NCI-H187 (cell line): ENCODE measurements around the gene B4GALT5.

Experiments
- DNase-seq, 2 experiments: peaks; one replicate each; lab custom pipeline; 2025; lab: John Stamatoyannopoulos, UW

Gene B4GALT5

DNA sequence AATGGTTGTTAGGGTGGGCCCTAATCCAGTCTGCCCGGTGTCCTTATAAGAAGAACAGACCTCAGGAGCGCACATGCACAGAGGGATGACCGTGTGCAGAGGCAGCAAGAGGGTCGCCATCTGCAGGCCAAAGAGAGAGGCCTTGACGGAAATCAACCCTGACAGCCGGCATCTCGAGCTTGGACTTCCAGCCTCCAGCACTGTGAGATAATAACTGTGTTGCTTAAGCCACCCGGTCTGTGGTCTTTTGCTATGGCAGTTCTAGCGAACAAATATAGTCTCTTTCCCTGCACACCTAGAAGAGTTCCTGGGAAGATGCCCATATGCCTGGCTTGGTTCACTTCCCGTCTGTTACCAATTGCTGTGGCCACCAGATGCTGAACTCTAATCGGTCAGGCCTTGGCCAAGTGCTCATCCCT is 110.5 kb downstream of the B4GALT5 start:
- DNase-seq: no peak

DNA sequence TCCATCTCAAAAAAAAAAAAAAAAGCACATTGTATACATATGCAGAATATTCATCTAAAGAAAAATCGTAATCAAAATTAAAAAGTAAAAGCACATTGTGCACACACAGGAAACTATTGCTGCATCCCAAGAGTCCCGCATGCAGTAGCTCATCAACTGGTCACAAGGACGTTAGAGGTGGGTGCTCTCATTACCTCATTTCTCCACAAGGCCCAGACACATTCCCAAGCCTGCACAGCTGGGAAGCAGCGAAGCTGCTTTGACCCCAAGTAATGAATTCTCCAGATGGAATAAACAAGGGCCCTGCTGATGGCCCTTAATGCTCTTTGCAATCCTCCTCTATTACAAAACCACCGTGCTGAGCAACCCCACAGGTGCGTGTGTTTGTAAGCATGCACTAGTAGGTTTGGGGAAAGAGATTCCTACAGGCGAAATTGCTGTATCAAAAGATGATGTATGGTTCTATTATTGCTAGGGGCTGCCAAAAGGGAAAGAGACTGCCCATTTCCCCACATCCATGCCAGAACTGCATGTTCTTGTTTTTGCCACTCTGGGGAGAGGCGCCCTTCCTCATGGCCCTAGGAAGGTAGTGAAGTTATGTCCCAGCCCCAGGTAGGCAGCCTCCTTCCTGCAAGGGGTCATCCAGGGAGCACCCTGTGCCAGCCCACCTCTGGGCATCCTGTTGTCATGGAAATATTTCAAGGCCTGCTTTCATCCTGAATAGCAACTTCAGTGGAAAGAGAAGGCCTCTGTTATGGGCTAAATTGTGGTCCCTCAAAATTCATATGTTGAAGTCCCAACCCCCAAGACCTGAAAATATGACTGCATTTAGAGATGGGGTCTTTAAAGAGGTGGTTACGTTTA is 111.1 kb downstream of the B4GALT5 start:
- DNase-seq: no peak

DNA sequence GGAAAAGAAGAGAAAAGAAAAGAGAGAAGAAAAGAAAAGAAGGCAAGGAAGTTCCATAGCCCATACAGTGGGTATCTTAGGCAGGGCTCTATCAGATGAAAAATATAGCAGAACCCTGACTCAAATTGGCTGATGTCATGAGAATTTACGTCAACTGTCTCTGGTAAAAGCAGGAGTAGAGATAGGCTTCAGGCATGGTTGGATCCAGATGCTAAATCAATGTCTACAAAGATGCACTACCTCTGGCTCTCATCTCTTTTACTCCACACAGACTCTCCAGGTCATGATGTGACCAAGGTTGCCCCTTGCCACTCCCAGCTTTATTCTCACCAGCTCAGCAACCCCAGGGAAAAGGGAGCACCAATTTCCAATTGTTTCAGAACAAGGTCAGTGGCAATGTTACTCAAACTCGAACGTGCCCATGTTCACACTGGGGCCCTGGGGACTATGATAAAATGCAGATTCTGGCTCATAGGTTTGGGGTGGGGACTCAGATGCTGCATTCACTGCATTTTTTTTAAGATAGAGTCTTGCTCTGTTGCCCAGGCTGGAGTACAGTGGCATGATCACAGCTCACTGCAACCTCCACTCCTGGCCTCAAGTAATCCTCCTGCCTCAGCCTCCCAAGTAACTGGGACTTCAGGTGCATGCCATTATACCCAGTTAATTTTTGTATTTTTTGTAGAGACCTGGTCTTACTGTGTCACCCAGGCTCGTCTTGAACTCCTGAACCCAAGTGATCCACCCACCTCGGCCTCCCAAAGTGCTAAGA is 112.3 kb downstream of the B4GALT5 start:
- DNase-seq: no peak

DNA sequence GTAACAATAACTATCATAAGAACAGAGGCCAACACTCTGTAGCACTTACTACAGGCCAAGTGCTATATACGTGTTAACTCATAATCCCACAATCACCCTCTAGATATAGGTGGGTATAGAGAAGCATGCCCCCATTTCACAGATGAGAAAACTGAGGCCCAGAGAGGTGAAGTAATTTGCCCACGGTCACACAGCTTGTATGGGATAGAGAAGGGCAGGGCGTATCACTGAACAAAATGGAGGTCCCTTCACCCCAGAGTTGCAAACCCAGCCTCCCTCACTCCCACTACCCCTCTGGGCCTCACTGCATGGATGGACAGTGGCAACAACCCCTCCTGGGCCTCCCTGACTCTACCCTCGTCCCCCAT is 113.9 kb downstream of the B4GALT5 start:
- no peak for DNase-seq

DNA sequence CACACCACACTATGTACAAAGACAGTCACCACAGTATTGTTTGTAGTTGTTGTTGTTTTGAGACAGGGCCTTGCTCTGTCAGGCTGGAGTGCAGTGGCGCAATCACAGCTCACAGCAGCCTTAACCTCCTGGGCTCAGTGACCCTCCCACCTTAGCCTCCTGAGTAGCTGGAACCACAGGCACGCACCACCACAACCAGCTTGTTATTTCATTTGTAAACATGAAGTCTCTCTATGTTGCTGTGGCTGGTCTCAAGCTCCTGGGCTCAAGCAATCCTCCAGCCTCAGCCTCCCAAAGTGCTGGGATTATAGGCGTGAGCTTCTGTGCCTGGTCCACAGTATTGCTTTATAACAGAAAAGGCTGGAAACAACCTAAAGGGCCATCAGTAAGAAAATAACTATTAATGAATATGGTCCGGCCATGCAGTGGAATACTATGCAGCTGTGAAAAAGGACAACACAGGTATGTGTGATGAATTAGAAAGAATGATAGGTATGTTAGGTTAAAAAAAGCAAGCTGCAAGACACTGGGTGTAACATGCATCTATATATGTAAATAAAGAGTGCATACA is 115.8 kb downstream of the B4GALT5 start:
- DNase-seq: no peak

DNA sequence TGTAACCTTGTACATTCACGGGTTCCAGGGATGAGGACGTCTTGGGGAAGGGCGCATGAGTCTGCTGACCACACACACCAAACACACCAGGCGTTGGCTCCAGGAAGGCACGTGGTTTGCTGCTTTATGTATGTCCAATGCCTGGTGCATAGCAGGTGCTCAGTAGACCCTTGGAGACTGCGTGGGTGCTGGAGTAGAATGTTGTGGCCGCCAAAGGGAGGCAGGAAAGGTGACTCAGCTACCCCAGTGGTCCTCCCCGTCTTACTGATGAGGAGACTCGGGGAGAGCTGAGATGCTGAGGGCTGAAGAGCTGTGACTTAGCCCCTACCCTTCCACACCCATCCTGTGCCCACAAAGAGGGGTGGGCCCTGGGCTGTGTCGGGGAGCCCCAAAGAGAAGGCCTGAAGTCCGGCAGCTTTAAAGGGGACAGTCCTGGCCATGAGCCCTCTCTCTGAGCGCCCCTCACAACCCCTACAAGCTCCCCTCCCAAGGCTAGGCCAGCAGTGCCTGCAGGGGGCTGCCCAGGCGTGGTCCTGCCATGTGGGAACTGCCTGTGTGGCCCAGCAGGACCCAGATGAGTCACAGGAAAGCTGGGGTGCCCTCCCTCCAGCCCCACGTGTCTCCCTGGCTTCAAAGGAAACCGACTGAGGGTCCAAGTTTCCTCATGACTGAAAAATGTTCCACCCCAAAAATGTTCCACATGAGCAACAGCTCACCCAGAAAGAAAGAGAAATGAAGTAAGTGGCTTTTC is 117.7 kb downstream of the B4GALT5 start:
- DNase-seq: no peak

DNA sequence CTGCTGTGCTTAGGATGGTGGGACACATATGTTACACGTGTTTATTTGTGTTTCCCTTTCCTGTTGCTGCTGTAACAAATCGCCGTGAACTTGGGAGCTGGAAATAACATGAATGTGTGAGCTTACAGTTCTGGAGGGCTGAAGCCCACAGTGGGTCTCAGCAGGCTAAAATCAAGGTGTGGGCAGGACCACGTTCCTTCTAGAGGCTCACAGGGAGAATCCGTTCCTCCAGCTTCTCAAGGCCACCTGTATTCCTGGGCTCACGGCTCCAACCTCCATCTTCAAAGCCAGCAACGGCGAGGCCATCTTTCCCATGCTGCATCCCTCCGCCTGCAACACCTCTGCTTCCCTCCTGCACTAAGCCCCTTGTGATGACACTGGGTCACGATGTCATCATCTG is 118.3 kb downstream of the B4GALT5 start:
- DNase-seq: no peak

DNA sequence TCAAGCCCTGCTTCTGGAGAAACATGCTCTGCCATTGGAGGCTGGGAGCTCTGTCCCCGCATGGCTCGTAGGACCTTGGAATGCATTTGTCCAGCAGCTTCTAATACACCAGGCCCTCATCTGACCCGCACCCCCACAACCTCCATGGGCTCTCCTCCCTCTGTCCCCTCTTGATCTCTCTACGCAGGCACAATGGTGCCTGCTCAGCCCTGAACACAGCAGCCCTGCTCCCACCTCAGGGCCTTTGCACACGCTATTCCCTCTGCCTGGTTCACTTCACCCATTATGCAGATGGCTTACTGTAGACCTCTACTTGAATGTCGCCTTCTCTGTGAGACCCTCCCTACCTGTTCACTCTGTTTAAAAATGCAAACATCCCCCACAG is 118.8 kb downstream of the B4GALT5 start:
- no peak for DNase-seq

DNA sequence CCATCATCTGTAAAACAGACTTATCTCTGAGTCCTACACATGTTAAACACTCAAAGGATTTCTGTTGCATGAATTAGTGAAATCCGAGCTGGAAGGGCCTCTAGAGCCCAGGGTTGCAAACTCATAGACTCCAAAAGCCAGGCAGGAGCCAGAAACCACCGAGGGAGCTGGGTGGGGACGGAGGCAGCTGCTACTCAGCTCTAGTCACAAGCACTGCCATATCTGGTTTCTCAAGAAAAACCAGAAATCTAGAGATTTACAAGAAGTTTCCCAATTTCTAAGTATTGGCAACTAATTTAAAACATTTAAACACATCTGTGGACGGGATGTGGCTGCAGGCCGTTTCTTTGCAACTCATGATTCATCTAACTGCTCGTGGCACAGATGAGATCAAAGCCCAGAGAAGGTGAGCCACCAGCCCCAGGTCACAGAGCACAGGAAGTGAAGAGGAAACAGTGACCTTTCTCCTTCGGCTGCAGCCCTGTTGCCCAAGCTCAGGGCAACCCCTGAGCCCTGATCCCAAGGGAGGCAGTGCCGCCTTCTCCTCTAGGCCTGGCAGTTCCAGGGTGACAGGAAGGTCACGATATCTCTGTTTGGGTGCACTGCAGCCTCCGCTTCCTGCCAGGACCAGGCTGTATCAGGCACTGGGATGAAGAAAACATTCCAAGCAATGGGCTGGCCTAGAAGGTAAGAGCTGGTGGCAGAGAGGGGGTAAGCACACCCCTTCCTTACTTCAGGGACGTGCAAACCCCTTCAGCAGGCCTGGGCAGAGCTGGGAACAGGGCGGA is 119.3 kb downstream of the B4GALT5 start:
- no peak for DNase-seq

DNA sequence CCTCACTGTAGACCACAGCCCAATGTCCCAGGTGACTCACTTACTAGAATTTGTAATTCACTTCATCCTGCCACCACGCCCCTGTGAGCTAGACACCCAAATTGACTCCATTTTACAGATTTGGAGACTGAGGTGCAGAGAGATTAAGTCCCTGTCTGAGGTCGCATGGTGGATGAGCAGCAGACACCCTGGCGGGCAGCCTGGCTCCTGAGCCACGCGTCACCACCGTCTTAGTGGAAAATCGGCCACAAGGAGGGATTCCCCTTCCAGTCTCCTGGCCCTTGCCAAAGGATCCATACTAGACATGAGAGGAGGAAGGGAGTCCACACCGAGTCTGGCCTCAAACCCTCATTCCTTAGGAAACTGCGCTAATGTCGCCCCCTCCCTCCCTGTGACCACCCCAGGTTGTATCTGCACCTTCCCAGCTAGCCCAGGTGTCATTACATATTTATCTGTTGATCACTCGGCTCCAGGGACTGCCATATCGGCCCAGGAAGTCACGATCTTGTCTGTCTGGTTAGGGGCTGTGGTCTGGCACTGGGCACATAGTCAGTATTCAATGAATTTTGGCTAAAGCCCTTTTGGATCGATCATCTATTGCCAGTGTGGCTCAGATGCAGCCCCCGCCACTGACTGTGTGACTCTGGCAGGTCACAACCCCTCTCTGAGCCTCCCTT is 120.1 kb downstream of the B4GALT5 start:
- no peak for DNase-seq

DNA sequence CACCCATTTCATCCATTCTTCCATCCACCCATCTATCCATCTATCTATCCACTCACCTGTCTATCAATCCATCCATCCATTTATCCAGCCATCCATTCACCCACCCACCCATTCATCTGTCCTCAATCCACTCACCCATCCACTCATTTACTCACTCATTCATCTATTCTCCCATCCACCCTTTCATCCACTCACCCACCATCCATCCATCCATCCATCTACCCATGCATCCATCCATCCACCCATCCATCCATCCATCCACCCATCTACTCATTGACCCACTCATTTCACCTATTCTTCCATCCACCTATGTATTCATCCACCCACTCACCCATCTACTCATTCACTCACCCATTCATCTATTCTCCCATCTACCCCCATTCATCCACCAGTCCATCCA is 121.6 kb downstream of the B4GALT5 start:
- DNase-seq: no peak

DNA sequence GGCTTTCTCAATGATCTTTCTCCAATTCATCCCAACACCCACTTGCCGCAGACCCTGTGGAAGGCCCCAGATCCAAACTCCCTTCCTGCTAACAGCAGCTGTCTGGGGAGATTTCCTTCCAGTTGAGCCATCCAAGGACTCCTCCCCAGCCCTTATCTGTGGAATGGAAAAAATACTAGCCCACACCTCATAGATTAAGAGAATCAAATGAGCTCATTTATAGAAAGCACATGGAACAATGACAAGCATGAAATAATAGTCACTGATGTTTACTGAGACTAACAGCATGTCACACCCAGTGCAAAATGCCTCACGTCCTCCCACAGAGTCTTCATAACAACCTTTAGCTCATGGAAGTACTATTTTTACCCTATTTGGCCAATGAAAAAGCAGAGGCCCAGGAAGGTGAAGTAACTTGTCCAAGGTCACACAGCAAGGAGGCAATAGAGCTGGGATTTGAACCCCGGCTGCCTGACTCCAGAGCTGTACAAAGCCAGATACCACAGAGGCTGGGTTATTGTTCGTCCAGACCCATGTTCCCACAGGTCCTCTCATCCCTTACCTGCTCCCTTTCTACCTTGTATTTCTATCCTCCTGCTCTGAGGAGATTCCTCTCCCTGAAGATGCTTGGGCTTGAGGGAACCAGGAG is 122.3 kb downstream of the B4GALT5 start:
- DNase-seq: no peak

DNA sequence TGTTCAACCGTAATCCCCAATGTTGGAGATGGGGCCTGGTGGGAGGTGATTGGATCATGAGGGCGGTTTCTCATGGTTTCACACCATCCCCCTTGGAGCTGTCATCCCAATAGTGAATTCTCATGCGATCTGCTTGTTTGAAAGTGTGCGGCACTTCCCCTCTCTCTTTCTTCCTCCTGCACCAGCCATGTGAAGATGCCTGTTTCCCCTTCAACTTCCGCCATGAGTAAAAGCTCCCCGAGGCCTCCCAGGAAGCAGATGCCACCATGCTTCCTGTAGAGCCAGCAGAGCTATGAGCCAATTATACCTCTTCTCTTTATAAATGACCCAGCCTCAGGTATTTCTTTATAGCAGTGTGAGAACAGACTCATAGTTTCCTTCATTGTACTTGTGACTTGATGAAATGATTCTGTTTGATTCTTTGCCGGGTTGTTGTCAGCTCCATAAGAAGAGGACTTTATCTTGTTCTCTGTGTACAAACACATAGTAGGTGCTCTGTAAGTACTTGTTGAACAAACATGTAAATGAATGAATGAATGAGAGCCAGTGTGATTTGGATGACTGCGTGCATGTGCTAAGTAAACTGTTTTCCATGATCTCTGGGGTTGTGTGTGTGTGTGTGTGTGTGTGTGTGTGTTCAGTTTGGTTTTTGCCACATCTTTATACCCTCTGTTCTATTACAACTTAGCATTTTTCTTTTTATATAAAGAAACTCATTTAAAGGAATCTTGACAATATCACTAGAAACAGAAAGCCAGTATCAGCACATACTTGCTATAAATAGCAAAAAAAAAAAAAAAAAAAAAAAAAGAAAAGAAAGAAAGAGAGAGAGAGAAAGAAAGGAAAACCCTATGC is 123.3 kb downstream of the B4GALT5 start:
- DNase-seq: no peak

DNA sequence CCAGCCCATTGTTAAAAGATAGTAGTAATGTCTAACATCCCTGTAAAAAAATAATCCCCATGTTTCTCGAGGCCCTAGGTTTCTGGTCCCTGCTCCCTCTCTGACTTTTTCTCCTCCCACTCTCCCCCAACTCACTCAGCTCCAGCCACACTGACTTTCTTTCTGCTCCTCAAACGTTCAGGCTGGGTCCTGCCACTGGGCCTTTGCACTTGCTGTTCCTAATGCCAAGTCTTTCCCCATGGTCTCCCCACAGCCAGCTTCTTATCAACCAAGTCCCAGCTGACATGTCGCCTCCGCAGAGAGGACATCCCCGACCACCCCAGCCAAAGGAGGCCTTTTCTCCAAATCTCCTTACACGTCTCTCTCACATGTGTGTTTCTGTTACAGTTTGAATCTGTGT is 123.9 kb downstream of the B4GALT5 start:
- no peak for DNase-seq

DNA sequence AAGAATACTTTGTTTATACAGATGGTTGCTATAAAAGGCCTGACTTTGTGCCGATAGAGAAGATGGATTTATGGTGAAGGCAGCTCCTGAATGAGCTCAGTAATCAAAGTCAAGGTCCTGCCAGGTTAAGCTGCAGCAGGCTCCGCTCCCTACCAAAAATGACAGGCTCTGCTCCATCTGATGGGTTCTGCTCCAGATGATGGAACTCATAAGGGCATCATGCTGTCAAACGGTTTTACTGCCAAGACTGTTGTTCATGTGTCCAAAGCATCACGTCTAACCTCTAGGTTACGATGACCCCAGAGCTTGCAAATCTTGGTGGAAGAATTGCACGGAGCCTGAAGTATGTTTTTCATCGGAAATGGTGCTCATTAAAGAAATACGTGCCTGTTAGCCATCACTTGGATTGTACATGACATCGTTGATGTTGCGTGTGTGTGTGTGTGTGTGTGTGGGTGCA is 126.5 kb downstream of the B4GALT5 start:
- DNase-seq: no peak

DNA sequence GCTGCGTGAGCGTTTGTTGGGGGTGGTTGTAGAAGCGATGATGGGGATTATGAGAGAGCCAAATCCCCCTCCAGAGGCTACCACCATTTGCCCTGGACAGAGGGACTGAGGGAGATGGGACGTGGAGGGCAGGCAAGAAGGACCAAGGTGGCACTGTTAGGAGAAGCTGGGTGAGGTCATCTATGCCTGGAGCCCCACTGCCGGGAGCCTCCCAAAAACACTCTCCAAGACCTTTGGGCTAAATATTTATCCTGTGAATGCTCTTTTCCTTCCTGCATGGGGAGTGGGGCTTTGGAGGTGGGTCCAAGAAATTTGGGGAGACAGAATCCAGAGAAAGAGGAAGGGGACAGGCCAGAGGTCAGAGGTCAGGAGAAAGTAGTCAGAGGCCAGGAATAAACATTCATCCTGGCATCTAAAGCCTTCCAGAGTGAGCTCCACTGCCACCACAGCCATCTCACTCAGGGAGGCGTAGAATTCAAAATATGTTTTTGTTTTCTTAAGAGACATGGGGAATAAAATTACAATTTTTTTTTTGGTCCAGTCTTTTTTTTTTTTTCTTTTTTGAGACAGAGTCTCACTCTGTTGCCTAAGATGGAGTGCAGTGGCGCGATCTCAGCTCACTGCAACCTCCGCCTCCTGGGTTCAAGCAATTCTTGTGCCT is 128.0 kb downstream of the B4GALT5 start:
- no peak for DNase-seq

DNA sequence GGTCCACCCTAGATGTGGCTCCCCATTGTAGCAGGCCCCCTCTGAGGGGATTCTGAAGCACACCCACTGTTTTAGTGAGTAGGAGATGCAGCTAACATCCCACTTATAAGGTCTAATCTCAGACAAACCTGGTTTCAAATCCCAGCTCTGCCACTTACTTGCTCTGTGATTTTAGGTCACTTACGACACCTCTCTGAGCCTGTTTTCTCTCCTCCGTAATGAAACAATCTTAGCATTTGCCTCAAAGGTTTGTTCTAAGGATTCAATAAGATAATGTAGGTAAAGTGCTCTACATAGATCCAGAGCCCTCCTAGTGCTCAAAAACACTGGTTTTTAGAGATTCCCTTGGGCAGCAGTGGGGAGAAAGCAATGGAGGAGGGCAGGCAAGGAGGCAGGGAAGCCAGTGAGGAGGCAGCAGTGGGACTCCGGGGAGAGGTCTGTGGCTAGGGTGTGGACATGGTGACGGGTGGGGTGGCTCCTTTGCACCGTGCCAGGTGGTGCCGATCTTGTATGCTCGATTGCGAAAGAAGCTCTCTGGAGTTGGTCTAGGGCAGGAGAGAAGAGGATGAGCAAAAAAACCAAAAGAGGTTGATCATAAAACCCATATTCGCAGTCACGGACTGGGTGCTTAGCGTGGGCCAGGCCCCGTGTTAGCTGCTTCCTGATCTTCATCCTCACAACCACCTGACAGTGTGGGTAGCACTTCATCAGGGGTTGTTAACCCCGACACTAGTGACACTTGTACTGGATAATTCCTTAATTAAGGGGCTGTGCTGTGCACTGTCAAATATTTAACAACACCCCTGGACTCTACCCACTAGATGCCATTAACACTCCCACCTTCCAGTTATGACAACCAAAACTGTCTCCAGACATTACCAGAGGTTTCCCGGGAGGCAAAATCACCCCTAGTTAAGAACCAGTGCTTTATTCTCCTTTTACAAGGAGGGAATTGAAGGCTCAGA is 129.0 kb downstream of the B4GALT5 start:
- no peak for DNase-seq
